Neural crest cell (in vitro differentiated cells): ENCODE results near the gene ANKRD34B. TPM values are rescaled to one million over a fixed set of nuclear protein-coding genes. Genes with fewer than 3 reads are reported as not detected.

Source experiments
- DNase-seq: peaks from one replicate; pipeline ENCODE4 v3.0.0; 2021; ENCODE audit warnings: low read depth, mixed read lengths, low spot score
- H3K27ac Mint-ChIP-seq: one replicate; pipeline ENCODE4 v1.8.0; 2021; ENCODE audit warnings: mild to moderate bottlenecking, mixed read lengths; ENCODE audit not compliant: unreplicated experiment
- H3K27me3 Mint-ChIP-seq: 2 replicates; pipeline ENCODE4 v1.8.0; 2021; ENCODE audit warnings: low read depth, mild to moderate bottlenecking, mixed read lengths
- H3K36me3 Mint-ChIP-seq: 2 replicates; pipeline ENCODE4 v1.8.0; 2021; ENCODE audit warnings: low read depth, mild to moderate bottlenecking, mixed read lengths
- H3K4me1 Mint-ChIP-seq: 2 replicates; pipeline ENCODE4 v1.8.0; 2021; ENCODE audit warnings: mixed read lengths
- H3K4me3 Mint-ChIP-seq: one replicate; pipeline ENCODE4 v1.8.0; 2021; ENCODE audit warnings: mild to moderate bottlenecking, mixed read lengths
- H3K9me3 Mint-ChIP-seq: 2 replicates; pipeline ENCODE4 v1.8.0; 2021; ENCODE audit warnings: mixed read lengths
- total RNA-seq: library from RNA; stranded (reverse); gene quantifications from 2 replicates; pipeline ENCODE4 v1.2.1, GENCODE V29; 2021
- TF ChIP-seq, protein P1 (sequence below): fragments of 200-600 bp; sonication (generic); conservative IDR thresholded peaks from 2 replicates; pipeline ENCODE4 v1.5.0; 2021; ENCODE audit warnings: antibody characterized with exemption, mild to moderate bottlenecking

Gene ANKRD34B
- total RNA-seq, 1 donor from 2014 or later, result 0.05 TPM

- H3K27ac Mint-ChIP-seq, result no peak overlapping the region
- peaks cover 3% of the 10 kb centered on the region for H3K36me3 Mint-ChIP-seq
- DNase-seq, result no peak
- H3K4me3 Mint-ChIP-seq, result no peak overlapping the region
- no peaks in the 10 kb centered on the region for H3K9me3 Mint-ChIP-seq
- no peaks in the 10 kb centered on the region for H3K27me3 Mint-ChIP-seq
- TF ChIP-seq, protein P1, sequence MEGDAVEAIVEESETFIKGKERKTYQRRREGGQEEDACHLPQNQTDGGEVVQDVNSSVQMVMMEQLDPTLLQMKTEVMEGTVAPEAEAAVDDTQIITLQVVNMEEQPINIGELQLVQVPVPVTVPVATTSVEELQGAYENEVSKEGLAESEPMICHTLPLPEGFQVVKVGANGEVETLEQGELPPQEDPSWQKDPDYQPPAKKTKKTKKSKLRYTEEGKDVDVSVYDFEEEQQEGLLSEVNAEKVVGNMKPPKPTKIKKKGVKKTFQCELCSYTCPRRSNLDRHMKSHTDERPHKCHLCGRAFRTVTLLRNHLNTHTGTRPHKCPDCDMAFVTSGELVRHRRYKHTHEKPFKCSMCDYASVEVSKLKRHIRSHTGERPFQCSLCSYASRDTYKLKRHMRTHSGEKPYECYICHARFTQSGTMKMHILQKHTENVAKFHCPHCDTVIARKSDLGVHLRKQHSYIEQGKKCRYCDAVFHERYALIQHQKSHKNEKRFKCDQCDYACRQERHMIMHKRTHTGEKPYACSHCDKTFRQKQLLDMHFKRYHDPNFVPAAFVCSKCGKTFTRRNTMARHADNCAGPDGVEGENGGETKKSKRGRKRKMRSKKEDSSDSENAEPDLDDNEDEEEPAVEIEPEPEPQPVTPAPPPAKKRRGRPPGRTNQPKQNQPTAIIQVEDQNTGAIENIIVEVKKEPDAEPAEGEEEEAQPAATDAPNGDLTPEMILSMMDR, result no peak
- H3K4me1 Mint-ChIP-seq, result no peaks in the 10 kb centered on the region
Observed at GRCh38 chr5:80509362-80509761, 60.7 kb downstream of the ANKRD34B start.

DNA sequence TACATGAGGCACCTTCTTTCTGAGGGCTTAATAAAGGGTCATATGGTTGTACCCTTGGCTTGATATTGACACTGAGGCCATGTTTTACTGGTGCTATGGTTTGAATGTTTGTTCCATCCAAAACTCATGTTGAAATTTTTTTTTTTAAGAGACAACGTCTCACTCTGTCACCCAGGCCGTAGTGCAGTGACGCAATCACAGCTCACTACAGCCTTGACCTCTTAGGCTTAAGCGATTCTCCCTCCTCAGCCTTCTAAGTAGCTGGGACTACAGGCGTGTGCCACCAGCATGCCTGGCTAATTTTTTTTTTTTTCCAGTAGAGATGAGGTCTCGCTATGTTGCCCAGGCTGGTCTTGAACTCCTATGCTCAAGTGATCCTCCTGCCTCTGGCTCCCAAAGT, 61.2 kb downstream of the ANKRD34B start:
- H3K36me3 Mint-ChIP-seq, result peaks cover 3% of the 10 kb centered on the region
- no peaks in the 10 kb centered on the region for H3K4me1 Mint-ChIP-seq
- no peak overlapping the region for H3K4me3 Mint-ChIP-seq
- H3K27ac Mint-ChIP-seq, result no peak overlapping the region
- TF ChIP-seq, protein P1, result no peak
- no peak for DNase-seq
- H3K27me3 Mint-ChIP-seq, result no peaks in the 10 kb centered on the region
- no peaks in the 10 kb centered on the region for H3K9me3 Mint-ChIP-seq

GRCh38 chr5:80507663-80508062, 62.4 kb downstream of the ANKRD34B start:
- Mint-ChIP-seq H3K9me3 (no peaks in the 10 kb centered on the region), H3K27me3 (no peaks in the 10 kb centered on the region), H3K4me3 (no peak overlapping the region), H3K36me3 (no peaks in the 10 kb centered on the region), H3K27ac (no peak overlapping the region), H3K4me1 (no peaks in the 10 kb centered on the region)
- TF ChIP-seq, protein P1, result no peak
- DNase-seq, result no peak

Other genes starting within 250 kb of the ANKRD34B start
- gene ZFYVE16, start 162.2 kb downstream of the ANKRD34B start, total RNA-seq, result 65.2 and 71.4 TPM in 2 replicates
- 1.9 and 2.0 TPM in 2 replicates for gene FAM151B, start 82.2 kb downstream of the ANKRD34B start, total RNA-seq
- gene MSH3, start 84.4 kb upstream of the ANKRD34B start, total RNA-seq, result 17.9 and 18.6 TPM in 2 replicates
- gene DHFR, start 84.7 kb upstream of the ANKRD34B start, total RNA-seq, result 112 TPM in 2 replicates